HG03521 (cell line): ENCODE results near the gene COL4A2.
"Not testable (repeated sequence)": the region's sequence is repeated elsewhere in the genome, so short reads cannot be mapped to it uniquely, and the experiment has no call there.

Experiments
- ATAC-seq: cut with Tn5 transposase; IDR thresholded peaks from one replicate; pipeline ENCODE4 v1.9.1; 2021; ENCODE audit warnings: mild to moderate bottlenecking, moderate library complexity; ENCODE audit not compliant: unreplicated experiment

Gene COL4A2

DNA sequence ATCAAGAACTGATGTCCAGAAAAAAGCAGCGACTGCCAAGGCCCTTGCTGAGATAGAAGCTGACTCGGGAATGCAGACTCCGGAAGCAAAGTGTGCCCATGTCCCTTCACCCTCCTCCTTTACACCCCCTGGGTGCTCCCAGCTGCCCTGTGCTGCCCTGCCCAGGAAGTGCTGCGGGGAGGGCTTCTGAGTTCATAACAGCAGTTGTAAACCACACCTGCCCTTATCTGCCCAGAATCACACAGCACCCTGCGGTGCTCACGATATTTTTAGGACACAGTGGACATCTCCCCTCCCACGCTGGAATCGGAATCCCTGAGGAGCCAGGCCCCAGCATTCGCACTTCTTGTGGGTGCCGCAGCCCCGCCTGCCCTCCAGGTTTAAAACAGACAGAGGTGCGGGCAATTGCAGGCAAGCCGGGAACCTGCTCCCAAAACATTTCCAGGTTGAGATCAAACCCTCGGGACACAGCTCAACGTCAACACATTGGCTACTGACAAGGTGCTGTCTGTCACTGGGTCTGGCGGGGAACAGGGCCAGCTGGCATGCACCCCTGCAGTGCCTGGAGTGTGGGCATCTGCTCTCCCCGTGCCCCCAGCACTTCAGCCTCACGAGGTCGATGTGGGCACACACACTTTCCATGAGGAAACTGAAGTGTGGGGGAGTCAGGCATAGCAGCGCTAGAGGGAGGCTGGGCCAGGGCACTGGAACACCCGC lies 217.6 kb downstream of the COL4A2 start:
- no peak for ATAC-seq

DNA sequence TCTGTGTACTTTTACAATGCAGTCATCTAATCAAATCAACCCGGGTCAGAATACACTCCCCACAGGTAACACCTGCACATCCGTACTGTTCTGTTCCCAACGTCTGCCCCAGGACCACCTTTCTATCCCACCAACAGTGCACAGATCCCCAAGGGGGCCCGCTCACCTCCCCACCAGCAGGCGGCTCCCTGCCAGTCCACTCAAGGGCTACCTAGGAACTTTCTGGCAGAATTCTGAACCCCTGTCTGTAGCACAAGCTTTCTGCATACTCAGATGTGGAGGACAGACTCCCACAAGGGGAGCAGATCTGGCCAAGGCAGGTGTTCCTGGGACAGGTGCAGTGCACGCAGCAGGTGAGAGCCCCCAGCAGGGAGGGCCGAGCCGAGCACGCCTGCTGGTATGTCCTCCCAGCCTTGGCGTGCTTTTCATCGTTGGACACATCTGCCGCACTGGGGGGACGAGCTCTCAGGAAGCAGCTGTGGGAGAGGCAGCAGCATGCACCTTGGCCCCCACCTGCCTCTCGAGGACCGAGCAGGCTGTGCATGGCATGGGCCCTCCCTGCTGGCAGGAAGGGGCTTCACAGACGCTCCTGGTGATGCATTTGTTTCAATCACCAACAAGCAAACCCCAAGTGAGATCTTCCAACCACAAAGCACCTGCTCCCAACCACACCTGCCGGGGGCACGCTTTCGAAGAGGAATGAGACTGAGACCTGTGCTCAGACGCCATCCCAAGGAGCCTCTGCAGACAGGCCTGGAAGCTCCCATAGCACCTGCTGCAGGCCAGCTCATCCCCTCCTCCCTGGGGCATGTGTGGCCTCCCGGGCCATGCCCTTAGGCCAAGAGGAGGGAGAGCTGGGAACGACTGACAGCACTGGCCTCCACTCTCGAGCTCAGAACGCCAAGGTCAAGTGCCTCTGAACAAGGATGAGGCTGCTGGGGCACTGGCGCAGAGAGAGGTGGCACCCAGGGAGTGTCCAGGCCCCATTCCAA lies 218.5 kb downstream of the COL4A2 start:
- peak; percentile 57 for ATAC-seq

DNA sequence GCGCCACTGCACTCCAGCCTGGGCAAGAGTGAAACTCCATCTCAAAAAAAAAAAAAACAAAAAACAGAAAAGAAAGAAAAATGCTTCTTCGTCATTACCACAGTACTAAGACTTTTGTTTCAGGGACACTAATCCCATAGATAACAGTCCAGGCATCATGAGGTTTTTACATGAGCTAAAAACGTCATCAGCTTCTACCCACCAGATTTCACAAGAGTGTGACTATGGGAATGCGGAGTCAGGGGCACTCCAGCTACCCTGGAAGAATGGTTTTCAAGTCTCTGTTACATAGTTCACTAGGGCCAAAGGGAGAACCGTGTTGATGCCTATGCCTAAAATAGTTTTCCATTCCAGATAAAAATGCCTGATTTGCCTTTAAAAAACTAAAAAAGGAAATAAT lies 221.3 kb downstream of the COL4A2 start:
- no peak for ATAC-seq

DNA sequence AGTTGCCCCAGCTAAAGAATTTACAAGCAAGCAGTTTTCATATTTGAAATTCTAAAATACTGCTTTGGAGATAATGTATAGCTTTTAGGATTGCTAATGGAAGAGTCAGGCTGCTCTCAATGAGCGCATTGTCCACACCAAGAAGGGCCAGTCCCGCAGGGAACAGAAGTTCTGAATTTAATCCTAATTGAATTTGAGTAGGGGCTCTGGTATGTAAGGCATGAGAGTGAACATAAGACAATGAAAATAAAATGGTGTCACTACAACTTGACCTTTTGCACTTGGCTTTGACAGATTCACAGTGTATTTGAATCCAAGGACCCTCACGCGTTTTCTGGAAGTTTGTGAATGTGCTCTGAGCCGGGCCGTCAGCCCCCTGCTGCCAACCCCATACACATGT lies 221.8 kb downstream of the COL4A2 start:
- no peak for ATAC-seq

DNA sequence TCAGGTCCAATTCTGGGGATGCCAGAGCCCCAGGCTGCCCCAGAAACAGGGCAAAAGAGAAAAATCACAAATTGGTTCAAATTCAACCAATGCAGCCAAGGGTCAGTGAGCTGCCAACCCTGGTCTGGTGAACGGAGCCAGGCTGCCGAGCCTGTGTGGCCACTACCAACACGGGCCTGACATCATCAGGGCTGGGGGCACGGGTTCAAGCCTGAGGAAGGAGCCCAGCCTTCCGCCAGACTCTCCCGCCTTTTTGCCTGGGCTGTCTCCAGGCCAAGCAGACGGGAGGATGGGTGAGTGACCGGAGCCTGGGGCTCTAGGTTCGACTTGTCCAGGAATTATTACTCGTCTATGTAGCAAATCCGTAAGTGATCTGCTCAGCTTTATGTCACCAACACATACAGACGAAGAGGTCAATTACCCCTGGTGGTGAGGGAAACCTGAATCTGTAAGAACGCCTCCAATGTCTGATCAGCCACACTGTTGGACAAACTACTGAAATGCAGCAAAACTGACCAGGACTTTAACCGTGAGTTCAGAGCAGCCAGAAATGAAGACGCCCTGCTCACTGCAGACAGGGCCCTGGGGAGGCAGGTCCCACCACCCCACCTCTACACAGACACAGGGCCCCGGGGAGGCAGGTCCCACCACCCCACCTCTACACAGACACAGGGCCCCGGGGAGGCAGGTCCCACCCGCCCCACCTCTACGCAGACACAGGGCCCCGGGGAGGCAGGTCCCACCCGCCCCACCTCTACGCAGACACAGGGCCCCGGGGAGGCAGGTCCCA lies 222.6 kb downstream of the COL4A2 start:
- ATAC-seq: no peak

DNA sequence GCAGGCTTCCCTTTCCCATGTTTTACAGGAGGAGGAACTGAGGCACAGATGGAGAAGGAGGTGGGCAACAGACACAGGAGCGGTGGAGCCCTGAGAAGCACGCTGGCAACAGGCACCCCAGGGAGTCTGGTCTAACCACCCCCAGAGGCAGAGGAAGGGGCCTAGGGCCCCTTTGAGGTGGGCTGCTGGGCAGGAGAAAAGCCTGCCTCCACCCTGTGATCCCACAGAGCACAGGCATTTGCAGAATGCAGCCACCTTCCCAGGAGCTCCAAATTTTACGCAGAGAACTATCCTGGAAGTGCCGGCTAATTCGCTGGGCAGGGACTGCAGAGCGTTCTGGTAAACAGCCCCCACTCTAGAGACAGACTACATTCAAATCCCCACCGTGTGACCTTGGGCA lies 224.0 kb downstream of the COL4A2 start:
- ATAC-seq: no peak

DNA sequence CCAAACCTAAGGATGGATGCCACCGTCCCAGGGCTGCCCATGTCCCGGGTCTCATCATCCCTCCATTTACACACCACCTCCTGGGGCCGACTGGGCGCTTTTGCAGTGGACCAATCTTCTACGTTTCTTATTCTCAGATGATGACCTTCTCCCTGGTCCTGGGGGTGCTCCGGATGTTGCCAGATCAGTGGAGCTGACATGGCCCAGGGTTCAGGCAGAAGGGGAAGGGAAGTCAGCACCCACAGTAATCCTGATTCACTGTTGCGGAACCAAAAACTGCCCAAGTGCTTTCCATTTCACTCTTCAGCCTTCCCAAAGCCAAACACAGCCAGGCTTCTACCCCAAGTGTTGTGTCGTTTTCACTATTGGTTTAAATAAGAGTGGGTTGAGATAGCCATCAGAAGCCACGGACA lies 224.6 kb downstream of the COL4A2 start:
- no peak for ATAC-seq

DNA sequence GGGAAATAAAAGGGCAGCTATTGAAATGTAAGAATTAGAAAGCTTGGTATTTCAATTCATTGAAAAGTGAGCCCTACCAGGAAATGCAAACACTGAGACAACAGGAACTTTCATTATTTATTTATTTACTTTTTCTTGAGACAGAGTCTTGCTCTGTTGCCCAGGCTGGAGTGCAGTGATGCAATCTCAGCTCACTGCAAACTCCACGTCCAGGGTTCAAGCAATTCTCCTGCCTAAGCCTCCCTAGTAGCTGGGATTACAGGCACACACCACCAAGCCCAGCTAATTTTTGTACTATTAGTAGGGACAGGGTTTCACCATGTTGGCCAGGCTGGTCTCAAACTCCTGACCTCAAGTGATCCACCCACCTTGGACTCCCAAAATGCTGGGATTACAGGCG lies 225.2 kb downstream of the COL4A2 start:
- not testable (repeated sequence) for ATAC-seq

DNA sequence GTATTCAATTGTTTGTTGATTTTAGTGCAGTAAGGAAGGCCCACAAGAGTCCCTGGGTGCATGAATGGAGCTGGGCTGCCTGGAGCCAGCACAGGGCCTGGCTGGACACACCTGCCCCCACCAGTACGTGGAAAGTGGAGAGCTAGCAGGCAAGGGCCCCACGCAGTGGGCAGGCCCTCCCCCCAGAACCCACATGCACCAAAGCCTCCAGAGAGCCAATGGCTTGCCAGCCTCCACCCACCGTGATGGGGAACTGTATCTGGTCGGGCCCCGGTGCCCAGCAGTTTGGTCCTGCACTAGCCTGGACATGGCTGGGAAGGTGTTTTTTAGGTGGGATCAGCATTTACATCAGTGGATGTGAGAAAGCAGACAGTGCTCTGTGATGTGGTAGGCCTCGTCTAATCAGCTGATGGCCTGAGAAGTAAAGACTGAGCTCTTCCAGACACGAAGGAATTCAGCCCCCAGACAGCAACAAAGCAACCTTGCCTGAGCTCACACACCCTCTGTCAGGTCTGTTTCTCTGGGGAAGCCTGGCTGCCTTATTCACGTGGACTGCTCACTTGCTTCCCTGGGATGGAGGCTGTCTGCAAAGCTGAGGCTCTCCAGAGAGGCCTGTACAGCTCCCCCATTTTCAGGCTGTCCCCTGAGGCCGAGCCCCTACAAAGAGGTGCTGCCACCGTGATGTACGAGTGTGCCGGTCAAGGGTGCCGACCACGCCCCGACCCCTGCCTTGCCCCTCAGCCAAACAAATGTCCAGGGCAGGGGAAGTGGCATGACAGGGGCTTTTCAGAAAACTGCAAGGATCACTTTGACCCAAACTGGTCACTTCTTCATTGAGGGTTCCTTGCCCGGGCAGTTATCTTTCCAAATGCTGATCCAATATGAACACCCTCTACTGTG lies 226.9 kb downstream of the COL4A2 start:
- no peak for ATAC-seq

DNA sequence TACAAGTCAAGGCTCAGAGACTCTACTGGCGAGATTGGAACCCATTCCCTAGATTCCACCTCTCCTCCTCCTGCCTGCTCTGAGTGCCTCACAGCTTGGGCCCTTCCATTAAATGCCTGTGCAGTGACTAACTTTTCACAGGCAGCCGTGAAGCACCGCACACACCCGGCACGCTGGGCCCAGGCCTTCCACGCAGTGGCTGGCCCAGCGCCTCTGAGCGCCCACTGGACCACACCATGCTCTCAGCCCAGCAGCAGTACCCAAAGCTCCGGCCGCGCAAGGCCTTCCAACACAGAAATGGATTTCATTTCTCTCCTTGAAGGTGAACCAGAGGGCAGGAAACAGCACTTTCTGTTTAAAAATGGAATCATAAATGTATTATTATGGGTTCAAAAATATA lies 228.4 kb downstream of the COL4A2 start:
- ATAC-seq: no peak

DNA sequence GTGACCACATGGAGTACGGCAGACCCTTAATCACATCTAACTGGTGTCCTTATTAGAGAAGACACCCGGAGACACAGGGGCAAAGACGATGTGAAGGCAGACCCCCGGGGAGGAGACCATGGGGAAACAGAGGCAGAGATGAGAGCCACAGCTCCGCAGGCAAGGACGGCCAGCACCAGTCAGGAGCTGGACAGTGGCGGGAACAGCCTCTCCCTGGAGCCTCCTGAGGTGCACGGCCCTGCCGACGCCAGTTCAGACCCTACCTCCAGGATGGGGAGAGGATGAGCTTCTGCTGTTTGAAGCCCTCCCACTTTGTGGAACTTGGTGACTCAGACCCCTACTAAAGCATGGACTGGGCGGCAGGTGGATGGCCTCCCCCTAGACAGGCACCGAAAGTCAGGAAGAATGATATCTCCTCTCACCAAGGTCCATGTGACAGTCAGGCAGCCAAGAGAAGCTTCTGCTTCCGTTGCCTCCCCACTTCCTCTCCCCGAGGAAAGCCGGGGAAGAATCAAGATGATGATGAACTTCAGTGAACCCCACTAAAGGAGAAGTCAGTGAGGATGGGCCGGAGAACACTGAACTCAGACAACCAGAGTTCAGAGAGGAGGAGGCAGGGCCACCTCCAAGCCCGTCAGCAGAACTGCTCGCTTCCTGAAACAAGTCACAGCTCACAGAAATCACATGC lies 229.1 kb downstream of the COL4A2 start:
- ATAC-seq: no peak

DNA sequence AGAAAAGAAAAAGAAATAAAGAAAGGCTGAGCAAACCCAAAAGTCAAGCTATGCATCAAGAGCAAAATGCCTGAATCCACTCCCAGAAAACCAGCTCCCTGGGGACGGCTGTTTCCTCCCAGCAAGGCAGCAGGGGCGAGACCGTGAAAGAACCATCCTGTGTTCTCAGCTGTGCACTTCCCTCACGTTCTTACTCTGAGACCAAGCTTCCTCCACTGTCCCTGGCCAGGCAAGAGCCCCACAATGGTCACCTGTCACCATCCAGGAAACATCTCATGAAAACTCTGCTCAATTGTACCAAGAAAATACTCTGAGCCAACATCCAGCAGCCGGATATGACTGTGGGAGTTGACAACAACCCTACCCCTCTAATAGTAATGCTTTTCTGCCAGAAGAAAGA lies 231.5 kb downstream of the COL4A2 start:
- no peak for ATAC-seq

DNA sequence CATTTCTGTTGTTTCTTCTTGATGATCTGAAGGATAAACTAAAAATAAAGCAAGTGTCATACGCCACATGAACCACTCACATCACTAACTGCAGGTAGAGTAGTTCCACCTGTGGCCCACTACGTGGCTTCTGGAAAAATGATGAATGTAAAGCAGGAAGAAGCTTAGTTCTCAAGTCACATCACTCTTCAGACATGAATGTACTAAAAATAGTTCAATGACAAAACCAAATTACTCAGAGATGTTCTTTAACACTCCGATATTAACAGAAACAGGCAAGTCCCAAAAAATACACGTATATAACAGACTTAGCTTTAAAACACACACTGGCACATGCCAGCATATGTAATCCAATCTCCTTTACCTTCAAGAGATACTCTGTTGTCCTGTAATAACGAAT lies 232.8 kb downstream of the COL4A2 start:
- ATAC-seq: no peak

DNA sequence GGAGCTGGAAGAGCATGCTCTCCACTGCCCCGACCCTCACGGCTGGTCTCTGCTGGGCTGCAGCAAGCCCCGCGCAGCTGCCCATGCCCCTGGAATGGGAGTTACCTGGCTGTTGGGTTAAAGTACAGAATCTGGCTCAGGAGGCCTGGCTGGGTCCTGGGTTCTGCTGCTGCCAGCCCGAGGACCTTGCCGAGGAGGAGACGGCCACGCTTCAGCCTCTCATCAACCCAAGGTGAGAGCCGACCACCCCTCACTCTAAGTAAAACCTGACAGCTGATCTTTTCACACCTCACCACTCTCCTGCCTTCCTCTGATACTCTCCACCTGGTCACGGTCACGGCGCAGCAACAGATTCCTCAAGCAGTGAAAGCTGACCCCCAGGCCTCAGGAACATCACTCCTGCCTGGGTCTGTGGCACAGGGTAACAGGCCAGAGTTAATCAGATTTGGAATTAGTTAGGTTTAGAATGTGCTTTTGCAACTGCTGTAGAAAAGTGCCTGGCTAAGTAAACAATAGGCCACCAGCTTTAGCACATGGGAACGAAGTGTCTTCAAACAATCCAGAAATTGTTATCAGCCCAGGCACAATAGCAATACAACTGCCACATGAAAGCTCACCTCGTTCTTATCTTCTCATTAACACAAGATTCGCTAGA lies 233.9 kb downstream of the COL4A2 start:
- no peak for ATAC-seq

DNA sequence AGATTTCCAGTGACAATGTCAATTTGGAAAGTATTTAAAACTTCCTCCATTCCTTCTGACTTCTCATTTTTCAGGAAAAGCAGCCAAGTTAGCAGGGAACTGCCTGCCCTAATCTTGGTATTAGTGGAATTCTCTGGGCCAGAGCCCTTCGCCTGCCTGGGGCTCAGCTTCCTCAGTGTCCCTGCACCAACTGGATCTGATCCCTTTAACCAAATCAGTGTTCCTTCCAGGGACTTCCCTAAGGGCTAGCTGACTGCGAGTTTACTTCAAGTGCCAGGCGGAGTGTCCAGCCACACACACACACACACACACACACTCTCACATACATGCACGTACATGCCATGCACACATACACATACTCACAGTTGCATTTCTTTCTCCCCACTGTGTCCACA lies 234.4 kb downstream of the COL4A2 start:
- no peak for ATAC-seq

DNA sequence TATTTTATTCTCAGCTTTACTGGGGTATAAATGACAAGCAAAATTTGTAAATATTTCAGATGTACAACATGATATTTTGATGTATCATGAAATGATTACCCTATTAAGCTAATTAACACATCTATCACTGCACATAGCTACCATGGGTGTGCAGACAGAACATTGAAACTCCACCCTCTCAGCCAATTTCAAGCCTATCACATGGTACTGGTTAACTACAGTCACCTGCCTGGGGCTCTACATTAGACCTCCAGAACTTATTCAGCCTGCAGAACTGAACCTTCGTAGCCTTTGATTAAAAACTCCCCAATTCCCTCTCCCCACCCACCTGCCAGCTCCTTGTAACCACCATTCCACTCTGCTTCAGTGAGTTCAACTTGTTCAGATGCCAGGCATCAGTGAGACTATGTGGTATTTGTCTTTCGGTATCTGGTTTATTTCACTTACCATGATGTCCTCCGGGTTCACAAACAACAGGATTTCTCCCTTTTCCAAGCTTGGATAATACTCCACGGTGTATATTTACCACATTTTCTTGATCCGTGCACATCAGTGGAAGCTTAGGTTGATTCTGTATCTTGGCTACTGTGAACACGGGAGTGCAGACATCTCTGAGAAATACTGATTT lies 235.2 kb downstream of the COL4A2 start:
- no peak for ATAC-seq

DNA sequence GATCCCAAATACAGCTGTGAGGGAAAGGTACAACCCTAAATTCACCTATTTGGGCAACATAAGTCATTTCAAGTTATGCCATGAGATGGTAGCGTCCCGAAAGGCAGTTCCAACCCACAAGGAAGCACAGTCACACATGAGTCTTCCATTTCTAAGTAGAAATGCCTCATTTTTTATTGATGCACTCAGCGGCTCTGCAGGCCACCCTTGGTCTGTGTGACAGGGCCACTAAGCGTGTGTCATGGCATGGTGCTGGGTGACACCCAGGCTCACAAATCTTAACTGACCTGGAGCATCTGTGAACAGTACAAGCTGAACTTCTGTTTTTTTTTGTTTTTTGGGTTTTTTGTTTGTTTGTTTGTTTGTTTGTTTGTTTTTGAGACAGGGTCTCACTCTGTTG lies 239.3 kb downstream of the COL4A2 start:
- ATAC-seq: no peak

DNA sequence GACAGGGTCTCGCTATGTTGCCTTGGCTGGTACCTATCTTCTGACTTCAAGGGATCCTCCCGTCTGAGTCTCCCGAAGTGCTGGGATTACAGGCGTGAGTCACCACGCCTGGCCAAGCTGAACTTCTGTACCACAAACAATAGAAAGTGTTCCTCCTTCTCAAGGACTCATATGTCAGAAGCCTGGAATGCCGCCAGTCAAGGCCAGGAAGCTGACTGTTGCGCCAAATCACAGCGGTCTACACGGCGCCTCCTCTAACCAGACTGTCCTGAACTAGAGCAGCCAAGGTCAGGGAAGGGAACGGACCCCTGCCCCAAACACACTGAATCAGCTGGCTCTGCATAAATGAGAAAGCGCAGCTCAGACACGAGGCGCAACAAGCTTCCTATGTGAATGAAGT lies 239.8 kb downstream of the COL4A2 start:
- no peak for ATAC-seq
